Right hindlimb (tissue), 1 donor: ENCODE data around the gene ASMT.
"Not testable (repeated sequence)": the region's sequence is repeated elsewhere in the genome, so short reads cannot be mapped to it uniquely, and the experiment has no call there.

Source experiments
- DNase-seq: peaks from one replicate; pipeline ENCODE4 v3.0.0-alpha.2; 2018

ASMT gene, protein sequence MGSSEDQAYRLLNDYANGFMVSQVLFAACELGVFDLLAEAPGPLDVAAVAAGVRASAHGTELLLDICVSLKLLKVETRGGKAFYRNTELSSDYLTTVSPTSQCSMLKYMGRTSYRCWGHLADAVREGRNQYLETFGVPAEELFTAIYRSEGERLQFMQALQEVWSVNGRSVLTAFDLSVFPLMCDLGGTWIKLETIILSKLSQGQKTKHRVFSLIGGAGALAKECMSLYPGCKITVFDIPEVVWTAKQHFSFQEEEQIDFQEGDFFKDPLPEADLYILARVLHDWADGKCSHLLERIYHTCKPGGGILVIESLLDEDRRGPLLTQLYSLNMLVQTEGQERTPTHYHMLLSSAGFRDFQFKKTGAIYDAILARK

DNA sequence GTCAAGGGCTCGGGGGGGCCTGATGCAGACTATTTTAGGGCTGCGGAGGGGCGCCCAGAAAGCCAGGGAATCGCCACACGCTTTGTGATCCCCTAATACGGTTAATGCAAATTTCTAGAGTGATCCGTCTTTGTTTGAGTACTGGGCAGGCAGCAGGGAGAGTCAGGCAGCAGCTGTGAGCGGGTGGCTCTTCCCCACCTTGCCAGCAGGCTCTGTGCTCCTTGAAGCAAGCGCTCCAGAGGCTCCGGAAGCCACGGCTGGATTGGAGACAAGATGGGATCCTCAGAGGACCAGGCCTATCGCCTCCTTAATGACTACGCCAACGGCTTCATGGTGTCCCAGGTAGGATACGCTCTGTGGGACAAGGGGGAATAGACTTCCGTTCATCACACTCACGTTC lies at the start of gene ASMT:
TSS of gene ASMT (plus strand) at position 133 of the 400 bp plus-strand sequence. CDS start at position 274, 141 bp downstream.
- DNase-seq: no peak

DNA sequence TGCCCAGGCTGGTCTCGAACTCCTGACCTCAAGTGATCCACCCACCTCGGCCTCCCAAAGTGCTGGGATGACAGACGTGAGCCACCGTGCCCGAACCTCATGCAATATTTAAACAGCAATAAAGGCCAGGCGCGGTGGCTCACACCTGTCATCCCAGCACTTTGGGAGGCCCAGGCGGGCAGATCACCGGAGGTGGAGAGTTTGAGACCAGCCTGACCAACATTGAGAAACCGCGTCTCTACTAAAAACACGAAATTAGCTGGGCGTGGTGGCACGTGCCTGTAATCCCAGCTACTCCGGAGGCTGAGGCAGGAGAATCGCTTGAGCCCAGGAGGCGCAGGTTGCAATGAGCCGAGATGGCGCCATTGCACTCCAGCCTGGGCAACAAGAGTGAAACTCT lies 40.7 kb upstream of the ASMT start:
- DNase-seq: not testable (repeated sequence)

DNA sequence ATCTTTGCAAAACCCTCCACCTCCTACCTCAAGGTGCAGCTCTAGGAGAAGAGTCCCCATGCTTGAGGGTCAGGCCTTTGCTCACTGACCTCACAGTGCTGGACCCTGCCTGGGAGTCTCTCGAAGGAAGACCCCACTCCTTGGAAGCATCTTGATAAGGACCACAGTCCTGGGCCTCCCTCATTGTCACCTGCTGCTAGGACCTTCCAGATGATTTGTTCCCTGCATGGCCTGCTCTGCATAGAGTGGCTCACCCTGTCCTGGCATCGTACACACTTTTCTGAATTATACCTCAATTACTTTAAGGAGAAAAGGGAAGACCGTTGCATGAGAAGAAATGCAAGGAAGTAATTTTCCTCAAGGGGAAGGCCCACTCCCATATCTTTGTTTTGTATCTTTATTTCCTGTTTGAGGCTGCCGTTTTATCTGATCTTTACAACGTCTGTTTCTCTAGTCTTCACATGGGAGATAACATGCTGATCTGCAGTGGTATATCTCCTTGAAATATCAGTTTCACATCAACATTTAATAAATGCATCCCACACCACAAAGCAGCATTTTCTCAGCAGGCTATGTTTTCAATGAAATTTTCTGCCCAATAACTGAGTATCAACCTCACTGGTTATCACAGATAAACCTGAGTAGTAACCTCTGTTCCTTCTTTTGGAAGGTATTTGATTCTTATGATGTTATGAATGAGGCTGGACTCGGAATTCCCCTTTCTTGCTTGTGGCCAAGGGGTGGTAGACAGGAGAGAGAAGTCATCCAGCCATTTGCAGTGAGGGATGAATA lies 38.5 kb upstream of the ASMT start:
- no peak for DNase-seq

DNA sequence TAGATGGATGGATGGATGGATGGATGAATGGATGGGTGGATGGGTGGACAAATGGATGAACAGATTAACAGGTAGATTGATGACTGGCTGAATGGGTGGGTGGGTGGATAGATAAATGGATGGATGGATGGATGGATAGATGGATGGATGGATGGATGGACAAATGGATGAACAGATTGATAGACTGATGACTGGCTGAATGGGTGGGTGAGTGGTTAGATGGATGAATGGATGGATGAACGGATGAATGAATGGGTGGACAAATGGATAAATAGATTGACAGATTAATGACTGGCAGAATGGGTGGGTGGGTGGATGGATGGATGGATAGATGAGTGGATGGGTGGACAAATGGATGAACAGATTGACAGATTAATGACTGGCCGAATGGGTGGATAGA lies 37.0 kb upstream of the ASMT start:
- no peak for DNase-seq

DNA sequence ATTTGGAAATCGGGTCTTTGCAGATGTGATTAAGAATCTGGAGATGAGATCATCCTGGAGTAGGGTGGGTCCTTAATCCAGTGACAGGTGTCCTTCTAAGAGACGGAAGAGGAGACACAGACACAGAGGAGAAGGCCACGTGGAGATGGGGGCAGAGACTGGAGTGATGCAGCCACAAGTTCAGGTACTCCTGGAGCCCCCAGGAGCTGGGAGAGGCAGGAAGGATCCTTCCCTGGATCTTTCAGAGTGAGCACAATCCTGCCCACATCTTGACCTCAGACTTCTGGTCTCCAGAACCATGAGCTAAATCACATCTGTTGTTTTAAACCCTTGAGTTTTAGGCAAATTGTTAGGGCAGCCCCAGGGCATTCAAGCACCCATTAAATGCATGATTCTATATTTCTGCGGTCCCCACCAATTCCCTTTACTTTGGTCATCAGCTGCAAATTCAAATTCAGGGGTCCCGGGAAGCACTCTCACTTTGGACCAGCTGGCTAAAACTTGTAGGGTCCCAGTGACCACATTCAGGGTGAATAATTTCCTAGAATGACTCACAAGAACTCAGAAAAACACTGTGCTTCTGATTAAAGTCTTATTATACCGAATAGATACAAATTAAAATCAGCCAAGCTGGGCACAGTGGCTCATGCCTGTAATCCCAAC lies 36.2 kb upstream of the ASMT start:
- no peak for DNase-seq

DNA sequence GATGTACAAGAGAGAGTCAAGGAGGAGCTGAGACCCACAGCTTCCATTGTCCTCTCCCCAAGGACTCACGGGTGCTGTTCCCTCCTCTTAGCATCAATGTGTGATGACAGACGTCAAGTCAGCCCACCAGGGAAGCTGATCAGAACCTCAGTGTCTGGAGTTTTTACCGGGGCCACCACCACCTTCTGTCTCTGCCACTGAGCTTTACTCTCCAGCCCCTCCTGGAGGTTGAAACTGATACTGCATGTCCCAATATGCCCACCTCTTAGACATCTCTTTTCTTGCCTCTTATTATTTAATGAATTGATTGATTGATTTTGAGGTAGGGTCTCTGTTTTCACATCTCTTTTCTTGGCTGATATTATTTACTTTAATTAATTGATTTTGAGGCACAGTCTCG lies 33.7 kb upstream of the ASMT start:
- DNase-seq: peak; percentile 56

DNA sequence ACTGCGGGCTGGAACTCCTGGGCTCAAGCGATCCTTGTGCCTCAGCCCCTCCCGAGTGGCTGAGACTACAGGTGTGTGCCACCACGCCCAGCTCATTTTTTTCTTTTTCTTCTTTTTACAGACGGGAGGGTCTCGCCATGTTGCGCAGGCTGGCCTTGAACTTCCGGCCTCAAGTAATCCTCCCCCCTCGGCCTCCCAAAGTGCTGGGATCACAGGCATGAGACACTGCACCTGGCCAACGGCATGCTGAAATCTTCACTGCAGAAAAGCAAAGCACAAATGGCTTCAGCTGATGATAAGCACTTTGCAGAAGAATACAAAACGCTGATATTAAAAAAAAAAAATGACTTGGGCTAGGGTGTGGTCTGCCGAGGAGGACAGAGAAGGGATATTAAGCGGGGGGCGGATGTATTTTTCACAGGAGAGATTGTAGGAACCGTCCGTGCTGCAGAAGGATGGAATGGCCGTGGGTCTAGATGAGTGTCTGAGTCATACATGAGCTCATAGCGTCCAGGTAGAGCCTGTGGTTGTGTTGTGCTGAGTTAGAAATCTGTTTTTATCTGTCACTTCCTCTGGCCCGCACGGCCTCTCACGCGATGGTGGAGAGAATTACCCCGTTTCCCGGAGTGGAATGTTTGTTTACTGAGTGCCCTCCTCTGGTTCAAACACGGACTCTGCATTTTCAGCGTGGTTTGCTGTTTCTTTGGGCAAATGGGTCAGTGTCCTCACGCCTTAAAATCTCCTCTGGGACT lies 32.0 kb upstream of the ASMT start:
- no peak for DNase-seq

DNA sequence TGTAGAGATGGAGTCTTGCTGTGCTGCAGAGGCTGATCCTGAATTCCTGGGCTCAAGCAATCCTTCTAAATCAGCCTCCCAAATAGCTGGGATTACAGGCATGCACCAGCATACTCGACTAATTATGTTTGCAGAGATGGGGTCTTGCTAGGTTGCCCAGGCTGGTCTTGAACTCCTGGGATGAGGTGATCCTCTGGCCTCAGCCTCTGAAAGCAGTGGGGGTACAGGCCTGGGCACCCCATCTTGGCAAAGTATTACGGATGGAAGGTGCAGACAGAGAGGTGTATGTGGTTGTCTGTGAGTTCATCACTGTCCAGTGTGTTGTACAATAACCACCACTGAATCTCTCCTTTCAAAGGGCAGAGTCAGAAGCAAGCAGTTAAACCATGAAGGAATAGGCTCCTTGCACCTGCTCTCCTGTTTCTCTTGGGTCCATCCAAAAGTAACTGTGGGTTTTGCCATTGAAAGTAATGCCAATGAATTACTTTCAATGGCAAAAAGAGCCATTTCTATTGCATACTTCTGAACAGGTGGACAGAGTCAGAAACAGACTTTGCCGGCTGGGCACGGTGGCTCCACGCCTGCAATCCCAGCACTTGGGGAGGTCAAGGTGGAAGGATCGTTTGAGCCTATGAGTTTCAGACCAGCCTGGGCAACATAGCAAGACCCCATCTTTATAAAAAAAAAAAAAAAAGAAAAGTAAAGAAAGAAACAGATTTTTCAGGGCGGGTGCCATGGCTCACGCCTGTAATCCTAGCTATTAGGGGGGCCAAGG lies 30.4 kb upstream of the ASMT start:
- DNase-seq: no peak

DNA sequence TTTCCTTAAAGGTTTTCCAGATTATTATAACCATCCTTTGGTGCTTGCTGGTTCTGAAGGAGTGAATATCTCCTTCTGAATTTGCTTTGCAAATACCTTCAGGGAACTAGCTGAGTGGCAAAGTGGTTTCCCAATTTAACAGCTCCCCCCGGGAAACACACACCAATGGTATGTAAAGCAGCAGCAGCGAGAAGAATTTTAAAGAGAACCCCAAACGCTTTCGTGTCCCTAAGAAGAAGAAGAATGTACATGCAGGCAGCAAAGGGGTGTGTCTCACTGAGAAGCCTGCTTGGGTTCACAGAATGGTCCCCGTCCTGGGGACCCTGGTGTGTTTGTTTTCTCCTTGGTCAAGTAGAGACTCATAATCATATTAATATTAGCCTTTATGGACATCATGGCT lies 27.7 kb upstream of the ASMT start:
- no peak for DNase-seq

DNA sequence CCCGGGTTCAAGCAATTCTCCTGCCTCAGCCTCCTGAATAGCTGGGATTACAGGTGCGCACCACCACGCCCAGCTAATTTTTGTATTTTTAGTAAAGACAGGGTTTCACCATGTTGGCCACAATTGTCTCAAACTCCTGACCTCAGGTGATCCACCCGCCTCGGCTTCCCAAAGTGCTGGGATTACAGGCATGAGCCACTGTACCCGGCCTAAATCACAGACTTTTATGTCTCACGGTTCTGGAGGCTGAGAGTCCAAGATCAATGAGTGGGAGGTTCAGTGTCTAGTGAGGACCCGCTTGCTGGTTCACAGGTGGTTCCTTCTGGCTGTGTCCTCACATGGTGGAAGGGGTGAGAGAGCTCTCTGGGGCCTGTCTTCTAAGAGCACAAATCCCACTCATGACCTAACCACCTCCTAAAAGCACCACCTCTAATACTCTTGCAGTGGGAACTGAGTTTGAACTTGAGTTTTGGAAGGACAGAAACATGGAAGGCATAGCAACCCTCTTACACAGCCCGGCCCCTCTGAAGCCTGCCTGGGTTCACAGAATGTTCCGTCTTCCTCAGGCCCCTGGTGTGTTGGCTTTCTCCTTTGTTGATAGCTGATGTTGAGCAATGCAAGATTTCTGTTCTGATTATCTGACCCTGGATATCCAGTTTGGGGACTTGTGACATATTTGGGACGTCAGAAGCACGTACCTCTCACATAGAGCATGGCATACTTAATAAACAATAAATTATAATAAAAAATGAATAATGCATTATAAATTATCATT lies 25.3 kb upstream of the ASMT start:
- DNase-seq: no peak

DNA sequence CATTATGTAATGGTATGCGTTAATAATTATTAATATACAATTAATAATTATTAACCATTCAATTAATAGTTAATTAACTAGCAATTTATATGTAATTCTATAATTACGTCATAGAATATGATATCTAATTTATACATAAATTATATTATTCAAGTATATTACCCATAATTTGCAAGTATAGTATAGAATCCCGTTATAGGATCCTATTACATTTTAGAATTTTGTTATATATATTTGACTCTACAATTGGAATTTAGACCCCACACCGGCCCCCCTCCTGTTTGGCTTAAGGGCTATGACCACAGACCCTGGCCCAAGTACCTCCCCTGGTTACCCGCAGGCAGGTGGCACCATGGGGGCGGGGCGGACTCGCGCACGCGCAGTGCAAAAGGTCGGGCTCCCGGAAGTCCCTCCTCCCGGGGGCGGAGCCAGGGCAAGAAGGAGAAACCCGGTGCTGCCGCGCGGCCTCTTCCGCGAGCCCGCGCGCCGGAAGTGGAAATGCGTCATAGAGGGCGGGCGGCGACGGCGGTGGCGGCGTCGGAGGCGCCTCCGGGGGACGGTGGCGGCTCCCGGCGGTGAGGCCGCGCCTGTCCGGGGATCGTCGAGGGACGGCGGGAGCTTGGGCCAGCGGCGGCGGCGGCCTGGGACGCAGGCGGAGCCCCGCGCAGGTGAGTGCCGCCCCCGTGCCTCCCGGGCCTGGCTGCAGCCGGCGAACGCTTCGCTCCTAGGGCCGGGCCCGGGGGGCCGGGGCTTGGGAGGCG lies 23.6 kb upstream of the ASMT start, which contains the start of gene AKAP17A:
TSS of gene AKAP17A (plus strand) at position 503 of the 761 bp plus-strand sequence. CDS start 1,859 bp downstream, outside the sequence.
- DNase-seq: peak; percentile 98

DNA sequence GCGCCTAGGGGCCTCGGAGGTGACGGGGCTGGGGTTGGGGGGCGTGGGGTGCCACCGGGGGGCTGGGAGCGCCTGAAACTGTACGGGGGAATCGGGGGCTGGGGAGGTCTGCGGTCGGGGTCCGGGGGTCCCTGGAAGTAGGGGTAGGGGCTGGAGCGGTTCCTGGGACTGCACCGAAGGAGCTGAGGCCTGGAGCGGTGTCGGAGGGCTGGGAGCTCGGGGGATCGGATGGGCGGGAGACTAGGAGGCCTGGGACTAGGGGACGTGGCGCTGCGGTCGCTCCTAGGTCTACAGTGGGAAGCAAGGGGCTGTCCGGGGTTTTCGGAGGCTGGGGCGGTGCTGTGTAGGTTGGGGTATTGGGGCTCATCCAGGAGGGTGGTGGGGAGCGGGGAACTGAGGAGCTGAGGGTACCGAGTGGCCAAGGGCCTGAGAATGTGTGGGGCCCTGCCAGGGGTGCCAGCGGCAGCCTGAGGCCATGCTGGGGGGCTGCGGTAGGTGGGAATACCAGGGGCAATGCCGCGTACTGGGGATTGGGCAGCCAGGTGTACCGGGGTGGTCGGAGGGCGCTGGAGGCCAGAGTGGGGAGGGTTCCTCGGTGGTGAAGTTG lies 22.9 kb upstream of the ASMT start:
- no peak for DNase-seq

DNA sequence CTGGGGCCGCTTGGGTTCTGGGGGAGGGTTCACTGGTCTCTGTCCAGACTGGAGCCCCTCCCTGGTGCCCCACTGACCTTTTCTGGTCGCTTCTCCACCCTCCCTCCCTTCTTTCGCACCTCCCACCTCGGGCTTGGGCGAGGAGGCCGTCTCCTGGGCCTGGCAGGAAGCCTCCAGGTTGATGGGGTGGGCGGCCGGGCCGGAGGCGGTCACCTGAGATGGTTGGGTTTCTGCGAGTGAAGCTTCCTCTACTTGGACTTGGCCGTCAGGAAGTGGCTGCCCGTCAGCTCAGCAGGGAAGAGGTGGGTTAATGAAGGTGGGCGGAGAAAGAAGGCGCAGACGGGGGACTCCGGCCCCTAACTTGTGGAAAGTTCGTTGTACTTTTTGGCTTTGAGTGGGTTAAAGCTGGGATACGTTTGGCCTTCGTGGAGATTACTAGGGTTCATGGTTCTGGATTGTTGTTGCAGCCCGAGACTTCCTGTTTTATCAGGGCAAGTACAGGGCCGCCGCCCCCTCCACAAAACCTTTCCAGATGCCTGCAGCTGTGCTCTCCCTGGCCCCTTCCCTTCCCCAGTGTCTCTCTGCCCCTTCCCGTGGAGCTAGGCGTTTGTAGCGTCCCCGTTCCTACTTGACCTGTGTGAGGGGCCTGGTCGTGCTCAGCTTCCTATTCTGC lies 22.3 kb upstream of the ASMT start:
- DNase-seq: peak; percentile 39

DNA sequence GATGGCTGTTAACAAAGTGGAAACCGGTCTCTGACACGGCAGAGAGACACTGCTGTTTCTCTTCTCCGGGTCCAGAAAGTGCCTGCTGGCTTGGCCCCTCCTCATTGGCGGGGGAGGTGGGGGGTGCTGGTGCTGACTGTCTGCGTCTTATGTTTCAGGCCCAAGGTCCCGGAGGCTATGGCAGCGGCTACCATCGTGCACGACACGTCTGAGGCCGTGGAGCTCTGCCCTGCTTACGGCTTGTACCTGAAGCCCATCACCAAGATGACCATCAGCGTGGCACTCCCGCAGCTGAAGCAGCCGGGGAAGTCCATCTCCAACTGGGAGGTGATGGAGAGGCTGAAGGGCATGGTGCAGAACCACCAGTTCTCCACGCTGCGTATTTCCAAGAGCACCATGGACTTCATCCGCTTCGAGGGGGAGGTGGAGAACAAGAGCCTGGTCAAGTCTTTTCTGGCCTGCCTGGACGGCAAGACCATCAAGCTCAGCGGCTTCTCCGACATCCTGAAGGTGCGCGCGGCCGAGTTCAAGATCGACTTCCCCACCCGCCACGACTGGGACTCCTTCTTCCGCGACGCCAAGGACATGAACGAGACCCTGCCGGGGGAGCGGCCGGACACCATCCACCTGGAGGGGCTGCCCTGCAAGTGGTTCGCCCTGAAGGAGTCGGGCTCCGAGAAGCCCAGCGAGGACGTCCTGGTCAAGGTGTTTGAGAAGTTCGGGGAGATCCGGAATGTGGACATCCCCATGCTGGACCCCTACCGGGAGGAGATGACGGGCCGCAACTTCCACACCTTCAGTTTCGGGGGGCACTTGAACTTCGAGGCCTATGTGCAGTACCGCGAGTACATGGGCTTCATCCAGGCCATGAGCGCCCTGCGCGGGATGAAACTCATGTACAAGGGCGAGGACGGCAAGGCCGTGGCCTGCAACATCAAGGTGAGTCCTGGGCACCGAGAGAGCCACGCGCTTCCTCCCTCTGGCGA lies 21.3 kb upstream of the ASMT start:
- DNase-seq: no peak

DNA sequence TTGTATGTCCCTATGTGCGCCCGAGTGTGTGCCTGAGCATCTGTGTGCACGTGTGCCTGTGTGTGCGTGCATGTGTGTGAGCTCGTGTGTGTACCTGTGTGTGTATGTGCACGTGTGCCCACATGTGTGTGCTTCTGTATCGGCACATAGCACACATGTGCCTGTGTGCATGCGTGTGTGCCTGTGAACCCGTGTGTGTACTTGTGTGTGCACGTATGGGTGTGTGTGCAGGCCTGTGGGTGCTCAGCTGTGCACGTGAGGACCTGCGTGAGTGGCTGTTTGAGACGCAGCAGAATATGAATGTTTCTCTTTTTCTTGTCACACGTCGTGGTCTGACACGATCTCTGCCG lies 19.2 kb upstream of the ASMT start:
- DNase-seq: no peak

DNA sequence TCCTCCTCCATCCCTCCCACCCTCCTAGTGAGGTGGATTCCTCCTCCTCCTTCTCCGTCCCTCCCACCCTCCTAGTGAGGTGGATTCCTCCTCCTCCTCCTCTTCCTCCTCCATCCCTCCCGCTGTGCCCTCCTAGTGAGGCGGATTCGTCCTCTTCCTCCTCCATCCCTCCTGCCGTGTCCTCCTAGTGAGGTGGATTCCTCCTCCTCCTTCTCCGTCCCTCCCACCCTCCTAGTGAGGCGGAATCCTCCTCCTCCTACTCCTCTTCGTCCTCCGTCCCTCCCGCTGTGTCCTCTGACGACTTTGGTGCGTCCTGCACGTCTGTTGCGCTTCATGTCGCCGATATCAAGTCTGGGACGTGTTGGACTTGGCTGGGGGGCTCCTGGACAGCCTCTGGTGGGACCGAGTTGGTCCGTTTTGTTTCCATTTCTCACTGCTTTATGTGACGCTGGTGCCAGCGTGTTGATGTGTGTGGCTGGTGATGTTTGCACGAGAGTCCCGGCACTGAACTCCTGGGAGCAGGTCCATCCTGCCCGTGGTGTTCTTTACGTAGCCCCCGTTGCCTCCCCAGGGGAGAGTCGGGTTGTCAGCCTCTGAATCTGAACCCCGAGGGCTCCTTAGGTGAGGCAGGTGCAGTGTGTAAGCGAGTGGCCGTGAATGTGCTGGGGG lies 18.0 kb upstream of the ASMT start:
- no peak for DNase-seq

DNA sequence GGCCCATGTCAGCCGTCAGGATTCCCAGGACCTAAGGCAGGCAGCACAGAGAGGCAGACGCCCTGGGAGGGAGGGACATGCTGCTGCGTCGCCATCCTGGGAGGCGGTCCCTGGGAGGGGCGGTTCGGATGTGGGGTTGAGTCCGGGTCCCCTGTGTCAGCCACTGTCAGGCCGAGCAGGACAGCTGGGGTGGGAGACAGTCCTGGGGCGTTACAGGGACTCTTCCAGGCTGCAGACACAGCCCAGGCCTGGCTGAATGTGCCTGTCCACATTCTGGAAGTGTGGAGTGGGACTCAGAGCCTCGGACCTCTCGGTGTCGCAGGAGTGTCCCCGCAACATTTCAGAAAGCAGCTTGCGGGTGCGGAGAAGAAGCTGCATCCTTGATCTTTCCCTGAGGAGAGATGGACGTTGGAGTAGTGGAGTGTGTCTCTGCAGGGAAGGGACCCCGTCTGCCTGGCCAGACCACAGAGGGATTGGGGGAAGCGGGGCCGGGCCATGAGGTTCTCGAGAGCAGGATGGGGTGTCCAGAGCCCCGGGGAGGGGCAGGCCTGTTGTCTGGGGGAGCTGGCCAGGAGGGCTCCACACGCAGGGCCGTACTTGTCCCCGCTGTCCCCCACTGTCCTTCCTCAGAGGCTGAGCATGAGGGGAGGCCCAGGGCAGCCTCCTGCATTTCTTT lies 17.4 kb upstream of the ASMT start:
- DNase-seq: no peak
